K562 (cell line): Measurements from ENCODE around the gene SLC66A3. TPM values are rescaled to one million over a fixed set of nuclear protein-coding genes. Genes with fewer than 3 reads are reported as not detected.

Experiments used
- CBX5 ChIP-seq: IDR thresholded peaks from 2 replicates; pipeline ENCODE4 v1.6.1; 2014; ENCODE audit warnings: low read depth, borderline replicate concordance
- FOXK1 ChIP-seq: sonication (generic); formaldehyde crosslinking; IDR thresholded peaks from 2 replicates; pipeline ENCODE4 v1.8.0; 2022; ENCODE audit warnings: missing genetic modification reagents, mild to moderate bottlenecking, borderline replicate concordance
- L3MBTL2 ChIP-seq: fragments of 450-650 bp; IDR thresholded peaks from 2 replicates; pipeline ENCODE4 v1.6.1; 2016; ENCODE audit warnings: mild to moderate bottlenecking, moderate library complexity
- MTA3 ChIP-seq: fragments of 450-650 bp; formaldehyde crosslinking; IDR thresholded peaks from 2 replicates; pipeline ENCODE4 v1.6.1; 2017; ENCODE audit warnings: mild to moderate bottlenecking, borderline replicate concordance
- TAF7 ChIP-seq: fragments of 450-650 bp; IDR thresholded peaks from 2 replicates; pipeline ENCODE4 v1.6.1; 2016; ENCODE audit warnings: missing genetic modification characterization, missing compliant biosample characterization
- TBP ChIP-seq: optimal IDR thresholded peaks from 2 replicates; pipeline ENCODE3; 2011; ENCODE audit warnings: low read depth, low read length, improper control_type of control experiment
- polyA plus RNA-seq, 8 experiments: library from polyadenylated mRNA; depleted of rRNA in 4 of 8; stranded (reverse) in 5 of 8; unstranded in 3 of 8; fragments of >200 nt; fragmentation: Nextera tagmentation in 2 of 8; fragmentation: Illumina TruSeq in 1 of 8; extraction: Ambion mirVana in 2 of 8; extraction: Trizol in 1 of 8; gene quantifications; 2 replicates each; pipeline versions ENCODE4 v1.2.1 to v1.2.3, GENCODE V29; 2011 to 2014; ENCODE audit warnings: inconsistent platforms in 1 of 8, missing spikeins in 1 of 8
- total RNA-seq, 7 experiments: library from RNA; depleted of rRNA in 6 of 7; stranded (reverse); fragments of >200 nt in 6 of 7; fragmentation: Illumina TruSeq in 2 of 7; extraction: Trizol in 2 of 7; gene quantifications; 2 replicates each; pipeline versions ENCODE4 v1.2.1 to v1.2.3, GENCODE V29; 2011 to 2021; ENCODE audit warnings: low replicate concordance in 1 of 7
- TF ChIP-seq, protein P1 (sequence below): fragments of 450-650 bp; IDR thresholded peaks from 2 replicates; pipeline ENCODE4 v1.6.1; 2016; ENCODE audit warnings: mild to moderate bottlenecking, moderate library complexity
- TF ChIP-seq, protein P2 (sequence below): fragments of 450-650 bp; IDR thresholded peaks from 2 replicates; pipeline ENCODE4 v1.6.1; 2016; ENCODE audit warnings: antibody characterized with exemption
- TF ChIP-seq, protein P3 (sequence below), 2 experiments: IDR thresholded peaks; 2 replicates each; pipeline ENCODE4 v1.6.1; 2011; ENCODE audit warnings: borderline replicate concordance in 1 of 2, control low read depth in 1 of 2, low read depth in 1 of 2, low read length in 1 of 2, mild to moderate bottlenecking in 1 of 2, mixed read lengths in 1 of 2, moderate library complexity in 1 of 2; ENCODE audit not compliant: insufficient read depth in 1 of 2, insufficient read length in 1 of 2, poor library complexity in 1 of 2, severe bottlenecking in 1 of 2; ENCODE audit errors: extremely low read depth in 1 of 2

The SLC66A3 gene
- total and polyA plus RNA-seq, 9 of the 15 experiments (the other 6 are each of a cell fraction or from before 2014, with no cell fraction given) = 2.8 to 30.0 (median 9.1) TPM

DNA sequence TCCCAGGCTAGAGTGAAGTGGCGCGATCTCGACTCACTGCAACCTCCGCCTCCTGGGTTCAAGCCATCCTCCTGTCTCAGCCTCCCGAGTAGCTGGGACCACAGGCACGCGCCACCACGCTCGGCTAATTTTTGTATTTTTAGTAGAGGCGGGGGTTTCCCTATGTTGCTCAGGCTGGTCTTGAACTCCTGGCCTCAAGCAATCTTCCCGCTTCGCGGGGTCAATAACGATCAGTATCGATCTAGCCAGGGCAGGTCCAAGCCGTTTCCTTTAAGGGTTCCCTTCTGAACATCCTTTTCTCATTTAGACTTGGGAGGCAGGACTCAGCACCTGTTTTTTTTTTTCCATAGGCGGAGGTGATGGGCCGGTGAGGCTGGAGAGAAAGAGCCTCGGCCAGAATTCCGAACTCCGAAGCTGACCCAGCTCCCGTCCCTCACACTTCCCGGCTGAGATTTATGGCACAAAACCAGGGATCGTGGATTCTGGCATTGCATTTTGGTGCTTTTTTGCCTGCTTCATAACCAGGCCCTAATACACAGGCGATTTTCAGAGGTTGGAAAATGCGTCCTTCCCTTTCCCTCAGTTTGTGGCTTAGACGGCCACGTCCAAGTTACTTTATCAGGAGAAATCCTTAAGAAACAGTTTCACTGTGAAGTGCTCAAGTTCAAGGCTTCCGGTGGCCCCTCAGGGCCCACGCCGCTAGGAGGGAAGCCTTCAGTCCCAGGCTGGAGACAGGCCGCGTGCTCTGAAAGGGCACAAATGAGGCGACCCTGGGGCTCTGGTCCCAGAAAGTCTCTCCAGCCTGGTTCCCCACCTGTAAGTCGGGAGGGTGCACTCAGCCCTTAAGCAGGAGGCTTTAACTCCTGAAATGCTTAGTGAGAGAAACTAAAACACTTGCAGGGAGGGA is 998 bp upstream of the SLC66A3 start (continued):
- TF ChIP-seq, protein P1, sequence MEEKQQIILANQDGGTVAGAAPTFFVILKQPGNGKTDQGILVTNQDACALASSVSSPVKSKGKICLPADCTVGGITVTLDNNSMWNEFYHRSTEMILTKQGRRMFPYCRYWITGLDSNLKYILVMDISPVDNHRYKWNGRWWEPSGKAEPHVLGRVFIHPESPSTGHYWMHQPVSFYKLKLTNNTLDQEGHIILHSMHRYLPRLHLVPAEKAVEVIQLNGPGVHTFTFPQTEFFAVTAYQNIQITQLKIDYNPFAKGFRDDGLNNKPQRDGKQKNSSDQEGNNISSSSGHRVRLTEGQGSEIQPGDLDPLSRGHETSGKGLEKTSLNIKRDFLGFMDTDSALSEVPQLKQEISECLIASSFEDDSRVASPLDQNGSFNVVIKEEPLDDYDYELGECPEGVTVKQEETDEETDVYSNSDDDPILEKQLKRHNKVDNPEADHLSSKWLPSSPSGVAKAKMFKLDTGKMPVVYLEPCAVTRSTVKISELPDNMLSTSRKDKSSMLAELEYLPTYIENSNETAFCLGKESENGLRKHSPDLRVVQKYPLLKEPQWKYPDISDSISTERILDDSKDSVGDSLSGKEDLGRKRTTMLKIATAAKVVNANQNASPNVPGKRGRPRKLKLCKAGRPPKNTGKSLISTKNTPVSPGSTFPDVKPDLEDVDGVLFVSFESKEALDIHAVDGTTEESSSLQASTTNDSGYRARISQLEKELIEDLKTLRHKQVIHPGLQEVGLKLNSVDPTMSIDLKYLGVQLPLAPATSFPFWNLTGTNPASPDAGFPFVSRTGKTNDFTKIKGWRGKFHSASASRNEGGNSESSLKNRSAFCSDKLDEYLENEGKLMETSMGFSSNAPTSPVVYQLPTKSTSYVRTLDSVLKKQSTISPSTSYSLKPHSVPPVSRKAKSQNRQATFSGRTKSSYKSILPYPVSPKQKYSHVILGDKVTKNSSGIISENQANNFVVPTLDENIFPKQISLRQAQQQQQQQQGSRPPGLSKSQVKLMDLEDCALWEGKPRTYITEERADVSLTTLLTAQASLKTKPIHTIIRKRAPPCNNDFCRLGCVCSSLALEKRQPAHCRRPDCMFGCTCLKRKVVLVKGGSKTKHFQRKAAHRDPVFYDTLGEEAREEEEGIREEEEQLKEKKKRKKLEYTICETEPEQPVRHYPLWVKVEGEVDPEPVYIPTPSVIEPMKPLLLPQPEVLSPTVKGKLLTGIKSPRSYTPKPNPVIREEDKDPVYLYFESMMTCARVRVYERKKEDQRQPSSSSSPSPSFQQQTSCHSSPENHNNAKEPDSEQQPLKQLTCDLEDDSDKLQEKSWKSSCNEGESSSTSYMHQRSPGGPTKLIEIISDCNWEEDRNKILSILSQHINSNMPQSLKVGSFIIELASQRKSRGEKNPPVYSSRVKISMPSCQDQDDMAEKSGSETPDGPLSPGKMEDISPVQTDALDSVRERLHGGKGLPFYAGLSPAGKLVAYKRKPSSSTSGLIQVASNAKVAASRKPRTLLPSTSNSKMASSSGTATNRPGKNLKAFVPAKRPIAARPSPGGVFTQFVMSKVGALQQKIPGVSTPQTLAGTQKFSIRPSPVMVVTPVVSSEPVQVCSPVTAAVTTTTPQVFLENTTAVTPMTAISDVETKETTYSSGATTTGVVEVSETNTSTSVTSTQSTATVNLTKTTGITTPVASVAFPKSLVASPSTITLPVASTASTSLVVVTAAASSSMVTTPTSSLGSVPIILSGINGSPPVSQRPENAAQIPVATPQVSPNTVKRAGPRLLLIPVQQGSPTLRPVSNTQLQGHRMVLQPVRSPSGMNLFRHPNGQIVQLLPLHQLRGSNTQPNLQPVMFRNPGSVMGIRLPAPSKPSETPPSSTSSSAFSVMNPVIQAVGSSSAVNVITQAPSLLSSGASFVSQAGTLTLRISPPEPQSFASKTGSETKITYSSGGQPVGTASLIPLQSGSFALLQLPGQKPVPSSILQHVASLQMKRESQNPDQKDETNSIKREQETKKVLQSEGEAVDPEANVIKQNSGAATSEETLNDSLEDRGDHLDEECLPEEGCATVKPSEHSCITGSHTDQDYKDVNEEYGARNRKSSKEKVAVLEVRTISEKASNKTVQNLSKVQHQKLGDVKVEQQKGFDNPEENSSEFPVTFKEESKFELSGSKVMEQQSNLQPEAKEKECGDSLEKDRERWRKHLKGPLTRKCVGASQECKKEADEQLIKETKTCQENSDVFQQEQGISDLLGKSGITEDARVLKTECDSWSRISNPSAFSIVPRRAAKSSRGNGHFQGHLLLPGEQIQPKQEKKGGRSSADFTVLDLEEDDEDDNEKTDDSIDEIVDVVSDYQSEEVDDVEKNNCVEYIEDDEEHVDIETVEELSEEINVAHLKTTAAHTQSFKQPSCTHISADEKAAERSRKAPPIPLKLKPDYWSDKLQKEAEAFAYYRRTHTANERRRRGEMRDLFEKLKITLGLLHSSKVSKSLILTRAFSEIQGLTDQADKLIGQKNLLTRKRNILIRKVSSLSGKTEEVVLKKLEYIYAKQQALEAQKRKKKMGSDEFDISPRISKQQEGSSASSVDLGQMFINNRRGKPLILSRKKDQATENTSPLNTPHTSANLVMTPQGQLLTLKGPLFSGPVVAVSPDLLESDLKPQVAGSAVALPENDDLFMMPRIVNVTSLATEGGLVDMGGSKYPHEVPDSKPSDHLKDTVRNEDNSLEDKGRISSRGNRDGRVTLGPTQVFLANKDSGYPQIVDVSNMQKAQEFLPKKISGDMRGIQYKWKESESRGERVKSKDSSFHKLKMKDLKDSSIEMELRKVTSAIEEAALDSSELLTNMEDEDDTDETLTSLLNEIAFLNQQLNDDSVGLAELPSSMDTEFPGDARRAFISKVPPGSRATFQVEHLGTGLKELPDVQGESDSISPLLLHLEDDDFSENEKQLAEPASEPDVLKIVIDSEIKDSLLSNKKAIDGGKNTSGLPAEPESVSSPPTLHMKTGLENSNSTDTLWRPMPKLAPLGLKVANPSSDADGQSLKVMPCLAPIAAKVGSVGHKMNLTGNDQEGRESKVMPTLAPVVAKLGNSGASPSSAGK = peak; percentile 66
- TF ChIP-seq TBP (peak; percentile 77), FOXK1 (CRISPR knock-in tag) (no peak), CBX5 (no peak), L3MBTL2 (peak; percentile 77), TAF7 (tag) (peak; percentile 46; the same call in 1 of the 2 replicates), MTA3 (0 out of 2 replicates have a peak, but pooled peaks have one; percentile 21)
- TF ChIP-seq, protein P2, sequence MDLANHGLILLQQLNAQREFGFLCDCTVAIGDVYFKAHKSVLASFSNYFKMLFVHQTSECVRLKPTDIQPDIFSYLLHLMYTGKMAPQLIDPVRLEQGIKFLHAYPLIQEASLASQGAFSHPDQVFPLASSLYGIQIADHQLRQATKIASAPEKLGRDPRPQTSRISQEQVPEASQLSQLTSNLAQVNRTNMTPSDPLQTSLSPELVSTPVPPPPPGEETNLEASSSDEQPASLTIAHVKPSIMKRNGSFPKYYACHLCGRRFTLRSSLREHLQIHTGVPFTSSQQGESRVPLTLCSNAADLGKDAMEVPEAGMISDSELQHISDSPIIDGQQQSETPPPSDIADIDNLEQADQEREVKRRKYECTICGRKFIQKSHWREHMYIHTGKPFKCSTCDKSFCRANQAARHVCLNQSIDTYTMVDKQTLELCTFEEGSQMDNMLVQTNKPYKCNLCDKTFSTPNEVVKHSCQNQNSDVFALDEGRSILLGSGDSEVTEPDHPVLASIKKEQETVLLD = 0 out of 2 replicates have a peak, but pooled peaks have one; percentile 12
- TF ChIP-seq, protein P3, sequence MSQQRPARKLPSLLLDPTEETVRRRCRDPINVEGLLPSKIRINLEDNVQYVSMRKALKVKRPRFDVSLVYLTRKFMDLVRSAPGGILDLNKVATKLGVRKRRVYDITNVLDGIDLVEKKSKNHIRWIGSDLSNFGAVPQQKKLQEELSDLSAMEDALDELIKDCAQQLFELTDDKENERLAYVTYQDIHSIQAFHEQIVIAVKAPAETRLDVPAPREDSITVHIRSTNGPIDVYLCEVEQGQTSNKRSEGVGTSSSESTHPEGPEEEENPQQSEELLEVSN (IDR thresholded peaks at IDR 0.05; ENCODE audit: borderline replicate concordance in 1 of 2, extremely low read depth in 1 of 2, insufficient read depth in 1 of 2, insufficient read length in 1 of 2, low read depth in 1 of 2, low read length in 1 of 2, poor library complexity in 1 of 2, severe bottlenecking in 1 of 2) = peak in 1 of 2 experiments; percentile 75
